Inflammatory macrophage (primary cell): Measurements from ENCODE around the gene MGAT2.
"Not testable (repeated sequence)": the region's sequence is repeated elsewhere in the genome, so short reads cannot be mapped to it uniquely, and the experiment has no call there.

Experiments used
- DNase-seq, 2 donors: peaks; one replicate each; pipeline ENCODE4 v3.0.0-alpha.2; 2020 to 2022

Gene MGAT2

DNA sequence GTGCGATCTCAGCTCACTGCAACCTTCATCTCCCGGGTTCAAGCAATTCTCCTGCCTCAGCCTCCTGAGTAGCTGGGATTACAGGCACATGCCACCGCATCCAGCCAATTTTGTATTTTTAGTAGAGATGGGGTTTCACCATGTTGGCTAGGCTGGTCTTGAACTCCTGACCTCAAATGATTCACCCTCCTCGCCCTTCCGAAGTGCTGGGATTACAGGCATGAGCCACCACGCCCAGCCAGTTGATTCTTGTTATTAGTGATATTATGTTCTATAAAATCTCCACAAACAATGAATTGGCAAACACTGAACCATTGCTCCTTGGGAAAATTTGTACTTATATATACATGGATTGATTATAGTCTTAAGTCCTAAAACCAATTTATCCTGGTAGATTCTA lies 36.9 kb downstream of the MGAT2 start:
- DNase-seq = not testable (repeated sequence)

DNA sequence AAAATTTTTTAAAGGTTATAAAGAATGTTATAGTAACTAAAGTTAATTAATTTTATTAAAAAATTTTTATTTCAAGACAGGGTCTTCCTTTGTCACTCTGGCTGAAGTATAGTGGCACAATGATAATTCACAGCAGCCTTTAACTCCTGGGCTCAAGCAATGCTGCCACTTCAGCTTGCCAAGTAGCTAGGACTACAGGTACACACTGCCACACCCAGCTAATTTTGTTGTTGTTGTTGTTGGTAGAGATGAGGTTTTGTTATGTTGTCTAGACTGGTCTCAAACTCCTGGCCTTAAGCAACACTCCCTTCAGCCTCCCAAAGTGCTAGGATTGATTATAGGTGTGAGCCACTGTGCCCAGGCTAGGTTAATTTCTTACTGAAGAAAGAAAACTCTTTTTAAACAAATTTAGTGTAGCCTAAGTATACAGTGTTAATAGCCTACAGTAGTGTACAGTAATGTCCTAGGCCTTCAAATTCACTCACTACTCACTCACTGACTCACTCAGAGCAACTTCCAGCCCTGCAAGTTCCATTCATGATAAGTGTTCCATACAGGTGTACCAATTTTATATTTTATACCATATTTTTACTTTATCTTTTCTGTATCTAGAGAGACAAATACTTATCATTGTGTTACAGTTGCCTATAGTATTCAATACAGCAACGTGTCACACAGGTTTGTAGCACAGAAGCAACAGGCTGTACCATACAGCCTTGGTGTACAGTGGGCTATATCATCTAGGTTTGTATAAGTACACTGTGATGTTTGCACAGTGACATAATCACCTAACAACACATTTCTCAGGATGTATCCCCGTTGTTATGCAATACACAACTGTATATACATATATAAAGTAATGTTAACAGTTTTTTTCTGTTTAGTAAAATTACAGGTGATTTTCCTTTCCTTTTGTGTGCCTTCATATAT lies 39.2 kb downstream of the MGAT2 start:
- no peak for DNase-seq

DNA sequence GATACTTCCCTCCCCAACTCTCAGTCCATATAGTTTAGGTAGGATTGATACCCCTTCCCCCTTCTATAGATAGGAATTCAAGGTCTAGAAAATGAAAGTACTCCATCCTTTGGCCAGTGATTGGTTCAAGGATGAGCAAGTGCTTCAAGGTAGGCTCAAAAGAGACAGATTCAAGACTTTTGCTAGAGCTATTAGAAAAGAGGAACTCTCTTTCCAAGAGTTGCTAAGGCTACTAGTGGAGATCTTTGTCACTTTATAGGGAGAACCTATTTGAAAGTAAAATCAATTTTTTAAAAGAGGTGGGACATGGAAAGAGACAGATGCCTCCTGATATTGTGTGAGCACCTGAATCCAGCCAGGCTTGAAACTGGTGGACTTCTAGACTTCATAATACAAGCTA lies 49.9 kb downstream of the MGAT2 start:
- DNase-seq = no peak
